Transverse colon (tissue), 4 donors: ENCODE measurements around the gene GIPR. TPM values are rescaled to one million over a fixed set of nuclear protein-coding genes. Genes with fewer than 3 reads are reported as not detected.

Experiments used
- DNase-seq: peaks from one replicate; pipeline ENCODE4 v3.0.0-alpha.2; 2019
- H3K27ac ChIP-seq, 4 donors: fragments of 200-600 bp; sonication (generic); 2 replicates each; pipeline ENCODE4 v1.5.1; 2016 to 2018; ENCODE audit warnings: inconsistent platforms in 4 of 4
- H3K27me3 ChIP-seq: fragments of 200-600 bp; sonication (generic); 2 replicates; pipeline ENCODE4 v1.5.1; 2017; ENCODE audit warnings: inconsistent platforms
- H3K36me3 ChIP-seq, 4 donors: fragments of 200-600 bp; sonication (generic); 2 replicates each; pipeline ENCODE4 v1.5.1; 2017 to 2019; ENCODE audit warnings: inconsistent platforms in 4 of 4
- H3K4me1 ChIP-seq, 4 donors: fragments of 200-600 bp; sonication (generic); 2 replicates each; pipeline ENCODE4 v1.5.1; 2017 to 2020; ENCODE audit warnings: inconsistent platforms in 4 of 4
- H3K4me3 ChIP-seq, 4 donors: fragments of 200-600 bp; sonication (generic); 1 replicate in 1 of 4; 2 replicates in 3 of 4; pipeline versions ENCODE4 v1.5.1 to v1.6.1; 2017 to 2019; ENCODE audit warnings: inconsistent platforms in 4 of 4
- H3K9me3 ChIP-seq, 2 donors: fragments of 200-600 bp; sonication (generic); 2 replicates each; pipeline ENCODE4 v1.5.1; 2017 to 2019; ENCODE audit warnings: inconsistent platforms in 2 of 2
- EP300 ChIP-seq: sonication (generic); formaldehyde crosslinking; IDR thresholded peaks from one replicate; pipeline ENCODE4 v1.6.1; 2017; ENCODE audit warnings: antibody characterized with exemption, low read depth
- POLR2A ChIP-seq: fragments of 450-650 bp; IDR thresholded peaks from one replicate; pipeline ENCODE4 v1.6.1; 2016; ENCODE audit warnings: antibody characterized with exemption, mild to moderate bottlenecking, moderate library complexity
- POLR2AphosphoS5 ChIP-seq, 3 donors: sonication (generic); formaldehyde crosslinking; IDR thresholded peaks; one replicate each; pipeline ENCODE4 v1.6.1; 2016; ENCODE audit warnings: antibody characterized with exemption in 3 of 3
- WGBS, 2 donors: methylation state at CpG; one replicate each; pipeline ENCODE4 v1.1.5; 2018; ENCODE audit warnings: low coverage in 1 of 2; 5-methylcytosine and 5-hydroxymethylcytosine counted together
- in situ Hi-C, 4 donors: fragments of 200-750 bp; cut with MboI; loops; one replicate each; pipeline versions ENCODE4 v1.15.0 to v1.15.1; 2017; ENCODE audit warnings: low sequenced_read_pairs in 3 of 4, low pct_ligation_motif_present in 1 of 4, low pct_unique_long_range_greater_than_20kb in 1 of 4
- intact Hi-C: fragments of 100-400 bp; cut with DNase I; formaldehyde crosslinking; loops from one replicate; pipeline ENCODE4 v1.15.1; 2023; ENCODE audit warnings: low total_unique reads
- total RNA-seq, 4 donors: library from RNA; depleted of rRNA; stranded (reverse); fragments of >200 nt; gene quantifications; one replicate each; pipeline ENCODE4 v1.1.0, GENCODE V29; 2016
- TF ChIP-seq, protein P1 (sequence below), 5 experiments: fragments of 200-600 bp in 3 of 5; fragments of 450-650 bp in 2 of 5; sonication (generic) in 3 of 5; IDR thresholded peaks; 1 replicate in 2 of 5; 2 replicates in 3 of 5; pipeline ENCODE4 v1.5.1; 2016 to 2017; ENCODE audit warnings: antibody characterized with exemption in 5 of 5, inconsistent platforms in 3 of 5, mild to moderate bottlenecking in 2 of 5, moderate library complexity in 1 of 5

The GIPR gene
- total RNA-seq, 4 donors from 2014 or later: 10.1 to 40.4 (median 14.1) TPM

DNA sequence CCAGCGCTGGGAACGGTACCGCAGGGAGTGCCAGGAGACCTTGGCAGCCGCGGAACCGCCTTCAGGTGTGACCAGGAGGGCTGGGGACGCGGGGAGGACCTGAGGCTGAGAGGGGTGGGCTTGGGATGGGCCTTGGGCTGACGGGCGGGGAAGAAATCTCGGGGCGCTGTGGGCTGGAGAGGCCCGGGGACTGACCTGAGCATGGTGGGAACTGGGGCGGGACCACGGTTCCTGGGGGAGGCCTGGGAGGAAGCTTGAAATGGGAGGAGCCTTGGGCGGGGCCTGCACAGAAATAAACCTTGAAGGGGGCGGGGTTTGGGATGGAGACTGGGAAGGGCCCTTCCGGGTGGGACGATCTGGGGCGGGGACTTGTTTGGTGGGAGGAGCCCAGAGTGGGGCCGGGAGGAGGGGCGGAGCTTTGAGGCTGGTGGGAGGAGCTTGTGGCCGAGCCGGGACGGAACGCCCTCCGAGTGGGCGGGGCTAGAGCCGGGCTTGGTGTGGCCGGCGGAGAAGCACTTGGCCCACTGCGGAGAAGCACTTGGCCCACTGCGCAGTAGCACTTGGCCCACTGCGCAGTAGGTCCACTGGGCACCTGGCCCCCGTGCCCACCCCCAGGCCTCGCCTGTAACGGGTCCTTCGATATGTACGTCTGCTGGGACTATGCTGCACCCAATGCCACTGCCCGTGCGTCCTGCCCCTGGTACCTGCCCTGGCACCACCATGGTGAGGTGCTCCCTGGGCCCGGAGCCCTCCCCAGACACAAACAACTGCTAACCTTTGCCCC is 2.8 kb downstream of the GIPR start:
- Histone ChIP-seq H3K27ac (peak overlapping the region; percentile 44 to 80 (median 64)), H3K4me1 (peaks cover 0 to 35% (median 30%) of the 10 kb centered on the region in 4 donors), H3K27me3 (peaks cover 56% of the 10 kb centered on the region), H3K4me3 (peak overlapping the region in 3 of 4 donors; percentile 23 to 45 (median 29)), H3K36me3 (no peaks in the 10 kb centered on the region), H3K9me3 (no peaks in the 10 kb centered on the region)
- peak; percentile 94 for DNase-seq
- WGBS, 2 donors: 0 to 6% methylated on average over 8 to 42 of the region's 42 CpGs
- intact Hi-C loops (no loop called here), in situ Hi-C loops (no loop called here)
- TF ChIP-seq EP300 (no peak), POLR2A (peak; percentile 64), POLR2AphosphoS5 (IDR thresholded peaks at IDR 0.05) (peak in 2 of 3 donors; percentile 41 to 64)
- TF ChIP-seq, protein P1, sequence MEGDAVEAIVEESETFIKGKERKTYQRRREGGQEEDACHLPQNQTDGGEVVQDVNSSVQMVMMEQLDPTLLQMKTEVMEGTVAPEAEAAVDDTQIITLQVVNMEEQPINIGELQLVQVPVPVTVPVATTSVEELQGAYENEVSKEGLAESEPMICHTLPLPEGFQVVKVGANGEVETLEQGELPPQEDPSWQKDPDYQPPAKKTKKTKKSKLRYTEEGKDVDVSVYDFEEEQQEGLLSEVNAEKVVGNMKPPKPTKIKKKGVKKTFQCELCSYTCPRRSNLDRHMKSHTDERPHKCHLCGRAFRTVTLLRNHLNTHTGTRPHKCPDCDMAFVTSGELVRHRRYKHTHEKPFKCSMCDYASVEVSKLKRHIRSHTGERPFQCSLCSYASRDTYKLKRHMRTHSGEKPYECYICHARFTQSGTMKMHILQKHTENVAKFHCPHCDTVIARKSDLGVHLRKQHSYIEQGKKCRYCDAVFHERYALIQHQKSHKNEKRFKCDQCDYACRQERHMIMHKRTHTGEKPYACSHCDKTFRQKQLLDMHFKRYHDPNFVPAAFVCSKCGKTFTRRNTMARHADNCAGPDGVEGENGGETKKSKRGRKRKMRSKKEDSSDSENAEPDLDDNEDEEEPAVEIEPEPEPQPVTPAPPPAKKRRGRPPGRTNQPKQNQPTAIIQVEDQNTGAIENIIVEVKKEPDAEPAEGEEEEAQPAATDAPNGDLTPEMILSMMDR (IDR thresholded peaks at IDR 0.05): no peak

DNA sequence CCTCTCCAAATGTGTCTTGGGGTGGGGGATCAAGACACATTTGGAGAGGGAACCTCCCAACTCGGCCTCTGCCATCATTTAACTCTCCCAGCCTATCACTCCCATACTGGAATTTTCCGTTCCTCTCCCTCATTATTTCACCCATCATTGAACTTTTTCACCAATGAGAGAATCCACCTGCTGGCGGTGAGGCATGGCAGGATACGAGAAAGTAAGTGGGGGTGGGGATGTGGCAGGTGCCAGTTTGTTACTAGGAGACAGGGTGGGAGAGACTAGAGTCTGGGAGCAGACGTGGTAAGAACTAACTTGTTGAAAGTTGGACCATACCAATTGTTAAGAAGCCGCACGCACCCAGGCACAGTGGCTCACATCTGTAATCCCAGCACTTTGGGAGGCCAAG is 6.9 kb downstream of the GIPR start:
- H3K4me3 ChIP-seq: no peak overlapping the region
- peaks cover 54% of the 10 kb centered on the region for H3K27me3 ChIP-seq
- H3K9me3 ChIP-seq: no peaks in the 10 kb centered on the region
- H3K36me3 ChIP-seq: no peaks in the 10 kb centered on the region
- 70 to 72% methylated on average over 3 to 7 of the region's 7 CpGs for WGBS, 2 donors
- no peak overlapping the region for H3K27ac ChIP-seq
- in situ Hi-C loops: no loop called here
- intact Hi-C loops: no loop called here
- peaks cover 6 to 34% (median 26%) of the 10 kb centered on the region in 4 donors for H3K4me1 ChIP-seq
- no peak for DNase-seq
- TF ChIP-seq POLR2A (no peak), POLR2AphosphoS5 (IDR thresholded peaks at IDR 0.05) (no peak), EP300 (no peak)
- TF ChIP-seq, protein P1 (IDR thresholded peaks at IDR 0.05): no peak

DNA sequence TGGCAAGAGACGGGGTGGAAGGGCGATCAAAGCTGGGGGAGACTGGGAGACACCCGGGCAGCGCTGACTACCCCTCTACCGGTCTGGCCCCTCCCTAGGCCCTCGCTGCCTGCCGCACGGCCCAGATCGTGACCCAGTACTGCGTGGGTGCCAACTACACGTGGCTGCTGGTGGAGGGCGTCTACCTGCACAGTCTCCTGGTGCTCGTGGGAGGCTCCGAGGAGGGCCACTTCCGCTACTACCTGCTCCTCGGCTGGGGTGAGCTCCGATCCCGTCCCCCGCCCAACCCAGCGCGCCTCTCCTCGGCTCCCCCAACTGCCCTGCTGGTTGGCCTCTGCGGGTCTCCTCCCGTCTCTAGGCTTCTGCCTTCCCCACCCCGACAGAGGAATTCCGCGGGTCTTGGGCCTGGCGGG is 8.8 kb downstream of the GIPR start:
- peak; percentile 56 for DNase-seq

More for the DNA sequence above, 8.8 kb downstream of the GIPR start:
- no peak for TF ChIP-seq POLR2A
- no peak for TF ChIP-seq POLR2AphosphoS5 (IDR thresholded peaks at IDR 0.05)
- TF ChIP-seq, protein P1 (IDR thresholded peaks at IDR 0.05): no peak
- no peak for TF ChIP-seq EP300
- Histone ChIP-seq H3K27ac (peak overlapping the region; percentile 3 to 62 (median 34)), H3K4me1 (peaks cover 9 to 30% (median 24%) of the 10 kb centered on the region in 4 donors), H3K27me3 (peaks cover 35% of the 10 kb centered on the region), H3K4me3 (peak overlapping the region; percentile 19 to 49 (median 33)), H3K9me3 (no peaks in the 10 kb centered on the region), H3K36me3 (no peaks in the 10 kb centered on the region)
- 6% methylated on average over 23 of the region's 28 CpGs; no CpG with 5 or more reads in 1 of the 2 donors for WGBS, 2 donors
- in situ Hi-C loops: no loop called here
- intact Hi-C loops: no loop called here
